Measurements from ENCODE around the gene ZNF236. TPM values are rescaled to one million over a fixed set of nuclear protein-coding genes. Genes with fewer than 3 reads are reported as not detected.

ZNF236 gene
- total and polyA plus RNA-seq, 8 donors = 1.8 to 31.7 (median 6.6) TPM

GRCh38 chr18:76991021-76991688, 168.8 kb downstream of the ZNF236 start:
- Histone ChIP-seq H3K4me1 (peaks cover 0 to 10% (median 0%) of the 10 kb centered on the region in 4 donors), H3K4me3 (no peak overlapping the region), H3K9me3 (no peaks in the 10 kb centered on the region), H3K27ac (no peak overlapping the region), H3K27me3 (no peaks in the 10 kb centered on the region), H3K36me3 (no peaks in the 10 kb centered on the region)
- 84 to 88% (median 87%) methylated on average over 20 of the region's 20 CpGs for WGBS, 5 donors
- DNase-seq = no peak
- intact Hi-C loops (cut with DNase I; ENCODE audit: low total_unique reads) = no loop called here
- TF ChIP-seq EP300 (IDR thresholded peaks at IDR 0.05) = no peak
- no peak for TF ChIP-seq CTCF (IDR thresholded peaks at IDR 0.05)
- no peak for TF ChIP-seq POLR2A (IDR thresholded peaks at IDR 0.05)
- no peak for TF ChIP-seq POLR2AphosphoS5 (IDR thresholded peaks at IDR 0.05)

GRCh38 chr18:76992226-76993084, 170.1 kb downstream of the ZNF236 start:
- H3K27ac ChIP-seq = no peak overlapping the region
- no peak for DNase-seq
- H3K9me3 ChIP-seq = no peaks in the 10 kb centered on the region
- no peak overlapping the region for H3K4me3 ChIP-seq
- H3K4me1 ChIP-seq = no peaks in the 10 kb centered on the region
- intact Hi-C loops (cut with DNase I; ENCODE audit: low total_unique reads) = no loop called here
- H3K36me3 ChIP-seq = no peaks in the 10 kb centered on the region
- H3K27me3 ChIP-seq = no peaks in the 10 kb centered on the region
- TF ChIP-seq POLR2AphosphoS5 (IDR thresholded peaks at IDR 0.05) (no peak), CTCF (IDR thresholded peaks at IDR 0.05) (no peak), POLR2A (IDR thresholded peaks at IDR 0.05) (no peak), EP300 (IDR thresholded peaks at IDR 0.05) (no peak)
- WGBS, 5 donors = 78 to 83% (median 81%) methylated on average over 15 to 17 of the region's 17 CpGs

GRCh38 chr18:76993085-76993382, 170.7 kb downstream of the ZNF236 start:
- H3K36me3 ChIP-seq = no peaks in the 10 kb centered on the region
- WGBS, 5 donors = 86 to 95% (median 93%) methylated on average over 5 to 6 of the region's 6 CpGs
- H3K4me3 ChIP-seq = no peak overlapping the region
- H3K27me3 ChIP-seq = no peaks in the 10 kb centered on the region
- DNase-seq = no peak
- no peak overlapping the region for H3K27ac ChIP-seq
- intact Hi-C loops (cut with DNase I; ENCODE audit: low total_unique reads) = no loop called here
- no peaks in the 10 kb centered on the region for H3K9me3 ChIP-seq
- TF ChIP-seq CTCF (IDR thresholded peaks at IDR 0.05) (no peak), EP300 (IDR thresholded peaks at IDR 0.05) (no peak), POLR2AphosphoS5 (IDR thresholded peaks at IDR 0.05) (no peak), POLR2A (IDR thresholded peaks at IDR 0.05) (no peak)
- no peaks in the 10 kb centered on the region for H3K4me1 ChIP-seq

GRCh38 chr18:76993573-76993972, 171.2 kb downstream of the ZNF236 start:
- TF ChIP-seq POLR2A (IDR thresholded peaks at IDR 0.05) = no peak
- no peak for TF ChIP-seq CTCF (IDR thresholded peaks at IDR 0.05)
- no peak for TF ChIP-seq POLR2AphosphoS5 (IDR thresholded peaks at IDR 0.05)
- TF ChIP-seq EP300 (IDR thresholded peaks at IDR 0.05) = no peak
- Histone ChIP-seq H3K4me3 (no peak overlapping the region), H3K27me3 (no peaks in the 10 kb centered on the region), H3K27ac (no peak overlapping the region), H3K4me1 (no peaks in the 10 kb centered on the region), H3K9me3 (no peaks in the 10 kb centered on the region), H3K36me3 (no peaks in the 10 kb centered on the region)
- 91 to 94% (median 93%) methylated on average over 11 of the region's 11 CpGs for WGBS, 5 donors
- intact Hi-C loops (cut with DNase I; ENCODE audit: low total_unique reads) = no loop called here
- DNase-seq = no peak

Measured in stomach (tissue), 9 donors.